ENCODE results near the gene EPX.

The EPX gene

GRCh38 chr17:58153671-58154070 is 38.9 kb upstream of the EPX start:
- no peak for TF ChIP-seq CTCF (conservative IDR thresholded peaks at IDR 0.05; ENCODE audit: control insufficient read depth, insufficient read depth, low read depth, low read length)
- DNase-seq (ENCODE audit: low read depth), result no peak
- no peak overlapping the region for H3K4me3 ChIP-seq (ENCODE audit: control insufficient read depth, low read depth, low read length)

DNA sequence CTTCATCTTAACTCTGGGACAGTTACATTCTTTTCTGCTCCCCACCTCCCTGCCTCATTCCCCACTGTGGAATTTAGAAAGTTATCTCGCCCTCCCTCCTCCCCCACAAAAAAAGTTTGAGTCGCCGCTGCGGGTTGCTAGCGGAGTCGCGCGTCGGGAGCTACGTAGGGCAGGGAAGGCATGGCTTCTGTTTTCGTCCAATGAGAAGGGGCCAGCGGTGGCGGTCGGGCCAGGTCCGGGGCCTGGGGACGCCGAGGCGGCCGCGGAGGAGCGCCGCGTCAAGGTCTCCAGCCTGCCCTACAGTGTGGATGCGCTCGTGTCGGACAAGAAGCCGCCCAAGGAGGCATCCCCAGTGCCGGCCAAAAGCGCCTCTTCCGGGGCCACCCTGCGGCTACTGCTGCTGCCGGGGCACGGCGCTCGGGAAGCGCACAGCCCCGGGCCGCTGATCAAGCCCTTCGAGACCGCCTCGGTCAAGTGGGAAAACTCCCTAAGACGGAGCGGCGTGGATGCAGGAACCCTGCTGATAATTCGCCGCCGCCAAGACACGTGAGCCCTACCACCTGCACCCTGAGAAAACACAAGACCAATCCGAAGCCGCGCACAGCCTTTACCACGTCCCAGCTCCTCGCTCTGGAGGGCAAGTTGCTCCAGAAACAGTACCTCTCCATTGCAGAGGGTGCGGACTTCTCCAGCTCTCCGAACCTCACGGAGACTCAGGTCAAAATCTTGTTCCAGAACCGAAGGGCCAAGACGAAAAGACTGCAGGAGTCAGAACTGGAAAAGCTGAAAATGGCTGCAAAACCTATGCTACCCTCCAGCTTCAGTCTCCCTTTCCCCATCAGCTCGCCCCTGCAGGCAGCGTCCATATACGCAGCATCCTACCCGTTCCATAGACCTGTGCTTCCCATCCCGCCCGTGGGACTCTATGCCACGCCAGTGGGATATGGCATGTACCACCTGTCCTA is 35.4 kb upstream of the EPX start:
- DNase-seq (ENCODE audit: low read depth), result no peak
- H3K4me3 ChIP-seq (ENCODE audit: control insufficient read depth, low read depth, low read length), result no peak overlapping the region
- no peak for TF ChIP-seq CTCF (conservative IDR thresholded peaks at IDR 0.05; ENCODE audit: control insufficient read depth, insufficient read depth, low read depth, low read length)

GRCh38 chr17:58158181-58158580 is 34.3 kb upstream of the EPX start:
- H3K4me3 ChIP-seq (ENCODE audit: control insufficient read depth, low read depth, low read length), result no peak overlapping the region
- TF ChIP-seq CTCF (conservative IDR thresholded peaks at IDR 0.05; ENCODE audit: control insufficient read depth, insufficient read depth, low read depth, low read length), result no peak
- DNase-seq (ENCODE audit: low read depth), result no peak

DNA sequence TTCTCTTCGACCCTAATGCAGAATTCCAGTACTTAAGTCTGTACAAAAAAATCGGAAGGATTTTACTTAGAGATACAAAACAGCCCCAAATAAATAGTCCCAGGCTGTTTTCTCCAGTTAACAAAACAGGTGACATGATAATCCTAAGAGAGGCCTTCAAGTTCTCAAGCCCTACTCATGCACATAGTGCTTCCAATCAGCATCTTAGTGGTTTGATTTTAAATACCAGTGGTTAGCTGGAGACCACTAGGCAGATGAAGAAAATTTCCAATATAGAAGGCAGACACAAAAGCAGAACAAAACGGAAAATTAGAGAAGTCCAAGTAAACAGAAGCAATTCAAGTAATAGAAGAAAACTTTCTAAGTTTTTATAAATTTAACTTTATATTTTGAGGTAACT is 31.0 kb upstream of the EPX start:
- no peak for DNase-seq (ENCODE audit: low read depth)
- H3K4me3 ChIP-seq (ENCODE audit: control insufficient read depth, low read depth, low read length), result no peak overlapping the region
- no peak for TF ChIP-seq CTCF (conservative IDR thresholded peaks at IDR 0.05; ENCODE audit: control insufficient read depth, insufficient read depth, low read depth, low read length)

GRCh38 chr17:58165981-58166380 is 26.5 kb upstream of the EPX start:
- no peak for TF ChIP-seq CTCF (conservative IDR thresholded peaks at IDR 0.05; ENCODE audit: control insufficient read depth, insufficient read depth, low read depth, low read length)
- no peak overlapping the region for H3K4me3 ChIP-seq (ENCODE audit: control insufficient read depth, low read depth, low read length)
- DNase-seq (ENCODE audit: low read depth), result no peak

GRCh38 chr17:58166682-58167081 is 25.8 kb upstream of the EPX start, which contains the start of gene OR4D2:
Gene OR4D2 (plus strand): TSS chr17:58166982. CDS start chr17:58169656, 2,674 bp downstream.
- H3K4me3 ChIP-seq (ENCODE audit: control insufficient read depth, low read depth, low read length), result no peak within 1 kb of the TSS
- no peak for TF ChIP-seq CTCF (conservative IDR thresholded peaks at IDR 0.05; ENCODE audit: control insufficient read depth, insufficient read depth, low read depth, low read length)
- DNase-seq (ENCODE audit: low read depth), result no peak

All from fibroblast of mammary gland (primary cell).